ENCODE results near the gene ATXN7L3.
"Not testable (repeated sequence)": the region's sequence is repeated elsewhere in the genome, so short reads cannot be mapped to it uniquely, and the experiment has no call there.

The ATXN7L3 gene

GRCh38 chr17:44199553-44200477 lies at the start of gene ATXN7L3:
Gene ATXN7L3 (minus strand): TSS chr17:44199884. CDS start chr17:44198070, 1,814 bp downstream.
- no peak for TF ChIP-seq CTCF (IDR thresholded peaks at IDR 0.05; ENCODE audit: extremely low read depth, insufficient read depth, missing control alignments)
- DNase-seq (ENCODE audit: low spot score): peak; percentile 100
- in situ Hi-C loops (cut with MboI; ENCODE audit: low pct_unique_long_range_greater_than_20kb, low sequenced_read_pairs, unreplicated experiment): loop anchor here (5.0 to 25.0 kb wide), 2 partner anchors 127 to 312 kb away; partner anchors contain the start of gene GPATCH8

GRCh38 chr17:44247876-44248736 lies 48.4 kb upstream of the ATXN7L3 start:
- in situ Hi-C loops (cut with MboI; ENCODE audit: low pct_unique_long_range_greater_than_20kb, low sequenced_read_pairs, unreplicated experiment): no loop called here

GRCh38 chr17:44247440-44247841 lies 47.8 kb upstream of the ATXN7L3 start:
- no peak for TF ChIP-seq CTCF (IDR thresholded peaks at IDR 0.05; ENCODE audit: extremely low read depth, insufficient read depth, missing control alignments)
- DNase-seq (ENCODE audit: low spot score): no peak
- in situ Hi-C loops (cut with MboI; ENCODE audit: low pct_unique_long_range_greater_than_20kb, low sequenced_read_pairs, unreplicated experiment): no loop called here

More at GRCh38 chr17:44247876-44248736, 48.4 kb upstream of the ATXN7L3 start:
- no peak for TF ChIP-seq CTCF (IDR thresholded peaks at IDR 0.05; ENCODE audit: extremely low read depth, insufficient read depth, missing control alignments)
- DNase-seq (ENCODE audit: low spot score): no peak

- no peak for DNase-seq (ENCODE audit: low spot score)
- no peak for TF ChIP-seq CTCF (IDR thresholded peaks at IDR 0.05; ENCODE audit: extremely low read depth, insufficient read depth, missing control alignments)
- in situ Hi-C loops (cut with MboI; ENCODE audit: low pct_unique_long_range_greater_than_20kb, low sequenced_read_pairs, unreplicated experiment): no loop called here
Observed at GRCh38 chr17:44241106-44241624, 41.5 kb upstream of the ATXN7L3 start.

- in situ Hi-C loops (cut with MboI; ENCODE audit: low pct_unique_long_range_greater_than_20kb, low sequenced_read_pairs, unreplicated experiment): not testable (repeated sequence)
Observed at GRCh38 chr17:44237886-44238285, 38.2 kb upstream of the ATXN7L3 start.

GRCh38 chr17:44236444-44236991 lies 36.8 kb upstream of the ATXN7L3 start:
- in situ Hi-C loops (cut with MboI; ENCODE audit: low pct_unique_long_range_greater_than_20kb, low sequenced_read_pairs, unreplicated experiment): no loop called here
- DNase-seq (ENCODE audit: low spot score): peak; percentile 31
- TF ChIP-seq CTCF (IDR thresholded peaks at IDR 0.05; ENCODE audit: extremely low read depth, insufficient read depth, missing control alignments): no peak

More at GRCh38 chr17:44237886-44238285, 38.2 kb upstream of the ATXN7L3 start:
- DNase-seq (ENCODE audit: low spot score): not testable (repeated sequence)

Measured in GM13977 (cell line).